ENCODE measurements around the gene CAMTA1. TPM values are rescaled to one million over a fixed set of nuclear protein-coding genes. Genes with fewer than 3 reads are reported as not detected.

The CAMTA1 gene
- total RNA-seq, 1 donor from 2014 or later: 47.9 TPM

DNA sequence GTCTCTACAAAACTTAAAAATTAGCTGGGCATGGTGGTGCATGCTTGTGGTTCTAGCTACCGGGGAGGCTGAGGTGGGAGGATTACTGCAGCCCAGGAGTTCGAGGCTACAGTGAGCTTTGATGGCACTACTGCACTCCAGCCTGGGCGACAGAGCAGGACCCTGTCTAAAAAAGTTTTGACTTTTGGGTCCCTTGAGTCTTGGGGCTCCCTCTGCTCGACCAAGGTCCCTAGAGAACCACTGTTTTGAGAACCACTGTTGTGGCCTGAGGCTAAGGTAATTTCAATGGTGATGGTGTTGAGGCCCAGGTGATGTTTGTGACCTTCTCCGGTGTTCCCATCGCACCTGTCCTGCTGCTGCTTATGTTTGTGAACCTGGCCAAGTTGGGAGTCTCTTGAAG lies 3.1 kb upstream of the CAMTA1 start:
- DNase-seq: no peak
- Histone ChIP-seq H3K4me1 (peaks cover 23% of the 10 kb centered on the region), H3K4me3 (no peak overlapping the region), H3K27ac (no peak overlapping the region), H3K36me3 (no peaks in the 10 kb centered on the region), H3K27me3 (ENCODE audit: low read depth) (no peaks in the 10 kb centered on the region), H3K9me3 (no peaks in the 10 kb centered on the region)
- TF ChIP-seq, protein P1, sequence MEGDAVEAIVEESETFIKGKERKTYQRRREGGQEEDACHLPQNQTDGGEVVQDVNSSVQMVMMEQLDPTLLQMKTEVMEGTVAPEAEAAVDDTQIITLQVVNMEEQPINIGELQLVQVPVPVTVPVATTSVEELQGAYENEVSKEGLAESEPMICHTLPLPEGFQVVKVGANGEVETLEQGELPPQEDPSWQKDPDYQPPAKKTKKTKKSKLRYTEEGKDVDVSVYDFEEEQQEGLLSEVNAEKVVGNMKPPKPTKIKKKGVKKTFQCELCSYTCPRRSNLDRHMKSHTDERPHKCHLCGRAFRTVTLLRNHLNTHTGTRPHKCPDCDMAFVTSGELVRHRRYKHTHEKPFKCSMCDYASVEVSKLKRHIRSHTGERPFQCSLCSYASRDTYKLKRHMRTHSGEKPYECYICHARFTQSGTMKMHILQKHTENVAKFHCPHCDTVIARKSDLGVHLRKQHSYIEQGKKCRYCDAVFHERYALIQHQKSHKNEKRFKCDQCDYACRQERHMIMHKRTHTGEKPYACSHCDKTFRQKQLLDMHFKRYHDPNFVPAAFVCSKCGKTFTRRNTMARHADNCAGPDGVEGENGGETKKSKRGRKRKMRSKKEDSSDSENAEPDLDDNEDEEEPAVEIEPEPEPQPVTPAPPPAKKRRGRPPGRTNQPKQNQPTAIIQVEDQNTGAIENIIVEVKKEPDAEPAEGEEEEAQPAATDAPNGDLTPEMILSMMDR (IDR thresholded peaks at IDR 0.05): no peak
- ATAC-seq: no peak
- intact Hi-C loops (cut with DNase I): no loop called here

DNA sequence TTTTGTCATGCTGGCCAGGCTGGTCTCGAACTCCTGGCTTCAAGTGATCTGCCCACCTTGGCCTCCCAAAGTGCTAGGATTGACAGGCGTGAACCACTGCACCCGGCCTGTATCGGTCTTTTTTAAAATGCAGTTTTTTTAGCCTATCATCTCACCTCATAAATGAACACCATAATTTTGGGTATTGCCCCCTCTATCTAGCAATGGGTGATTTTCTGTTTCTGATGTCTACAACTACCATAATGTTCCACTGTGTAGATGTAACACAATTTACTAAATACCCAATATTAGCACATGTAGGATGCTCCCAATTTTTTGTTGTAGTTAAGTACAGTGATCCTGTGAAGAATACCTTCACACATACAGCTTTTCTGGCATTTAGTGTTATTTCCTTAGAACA lies 2.0 kb upstream of the CAMTA1 start:
- H3K27ac ChIP-seq: peak overlapping the region; percentile 96
- H3K36me3 ChIP-seq: no peaks in the 10 kb centered on the region
- TF ChIP-seq, protein P1 (IDR thresholded peaks at IDR 0.05): no peak
- no peaks in the 10 kb centered on the region for H3K9me3 ChIP-seq
- H3K27me3 ChIP-seq (ENCODE audit: low read depth): no peaks in the 10 kb centered on the region
- peaks cover 31% of the 10 kb centered on the region for H3K4me1 ChIP-seq
- no peak for DNase-seq
- no peak for ATAC-seq
- peak overlapping the region; percentile 68 for H3K4me3 ChIP-seq
- intact Hi-C loops (cut with DNase I): no loop called here

DNA sequence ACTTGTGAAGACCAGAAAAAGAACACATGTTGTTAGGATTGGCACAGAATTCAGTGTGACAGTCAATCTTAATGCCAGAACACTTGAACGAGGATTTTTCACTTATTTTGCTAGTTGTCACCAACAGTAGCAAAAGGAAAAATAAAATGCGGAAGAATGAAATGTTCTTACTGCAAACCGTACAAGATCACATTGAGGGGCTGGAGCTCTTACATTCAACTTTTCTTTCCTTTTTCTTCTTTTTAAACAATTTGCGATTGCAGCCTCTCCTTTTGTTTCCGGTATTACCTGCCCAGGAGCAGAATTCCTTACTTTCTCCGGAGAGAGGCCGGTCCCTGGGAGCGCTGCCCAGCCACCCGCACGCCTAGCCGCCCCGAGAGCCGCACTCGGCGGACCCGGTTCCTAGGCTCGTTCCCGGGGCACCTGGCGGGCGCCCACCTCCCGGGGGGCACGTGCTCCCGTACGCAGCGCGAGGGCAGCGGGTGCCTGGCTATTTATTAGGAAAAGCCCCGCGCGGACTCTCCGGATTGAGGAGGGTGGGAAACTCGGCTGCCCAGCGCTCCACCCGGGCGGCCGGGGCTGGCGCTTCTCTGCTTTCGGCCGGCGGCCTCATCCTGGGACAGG lies 1.2 kb upstream of the CAMTA1 start:
- Histone ChIP-seq H3K27ac (peak overlapping the region; percentile 96), H3K4me1 (peaks cover 39% of the 10 kb centered on the region), H3K36me3 (no peaks in the 10 kb centered on the region), H3K9me3 (no peaks in the 10 kb centered on the region), H3K27me3 (ENCODE audit: low read depth) (no peaks in the 10 kb centered on the region), H3K4me3 (peak overlapping the region; percentile 68)
- ATAC-seq (peak in 1 of 2 donors; percentile 17), DNase-seq (no peak)
- intact Hi-C loops (cut with DNase I): no loop called here
- TF ChIP-seq, protein P1 (IDR thresholded peaks at IDR 0.05): no peak

DNA sequence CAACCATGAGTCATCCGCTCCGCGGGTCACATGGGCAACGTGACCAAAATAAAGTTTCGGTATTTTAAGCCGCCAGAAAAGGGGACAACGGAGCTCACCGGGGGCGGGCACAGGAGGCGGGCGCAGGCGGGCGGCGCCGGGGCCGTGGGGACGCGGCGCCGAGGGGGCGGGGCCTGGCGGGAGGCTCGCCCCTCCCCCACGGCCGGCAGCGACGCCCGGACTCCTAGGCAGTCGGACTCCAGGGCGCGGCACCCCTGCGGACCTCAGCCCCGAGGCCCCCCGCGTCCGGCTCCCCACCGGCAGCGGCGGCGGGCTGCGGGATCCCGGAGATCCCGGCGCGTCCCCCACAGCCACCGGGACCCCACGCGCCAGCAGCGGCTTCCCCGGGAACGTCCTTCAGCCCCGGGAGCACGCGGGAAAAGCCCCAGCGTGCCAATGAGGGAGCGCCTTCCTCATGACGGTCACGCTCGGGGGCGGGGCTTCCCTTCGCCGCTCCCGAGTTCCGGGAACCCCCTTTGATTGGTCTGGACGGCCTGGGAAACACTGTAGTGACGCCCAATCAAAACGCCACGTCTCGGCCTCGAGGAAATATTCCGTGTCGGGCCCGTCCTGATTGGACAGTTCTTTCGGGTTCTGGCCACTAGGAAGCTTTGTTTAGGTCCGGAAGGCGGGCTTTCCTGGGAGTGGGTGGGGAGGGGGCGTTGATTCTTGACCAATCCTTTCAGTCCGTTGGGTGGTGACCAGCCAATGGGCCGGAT lies 515 bp upstream of the CAMTA1 start:
- Histone ChIP-seq H3K27me3 (ENCODE audit: low read depth) (no peaks in the 10 kb centered on the region), H3K27ac (peak overlapping the region; percentile 96), H3K4me3 (peak overlapping the region; percentile 68), H3K9me3 (no peaks in the 10 kb centered on the region), H3K36me3 (no peaks in the 10 kb centered on the region), H3K4me1 (peaks cover 44% of the 10 kb centered on the region)
- DNase-seq: peak; percentile 99
- TF ChIP-seq, protein P1 (IDR thresholded peaks at IDR 0.05): no peak
- peak; percentile 95 to 98 for ATAC-seq
- intact Hi-C loops (cut with DNase I): no loop called here

DNA sequence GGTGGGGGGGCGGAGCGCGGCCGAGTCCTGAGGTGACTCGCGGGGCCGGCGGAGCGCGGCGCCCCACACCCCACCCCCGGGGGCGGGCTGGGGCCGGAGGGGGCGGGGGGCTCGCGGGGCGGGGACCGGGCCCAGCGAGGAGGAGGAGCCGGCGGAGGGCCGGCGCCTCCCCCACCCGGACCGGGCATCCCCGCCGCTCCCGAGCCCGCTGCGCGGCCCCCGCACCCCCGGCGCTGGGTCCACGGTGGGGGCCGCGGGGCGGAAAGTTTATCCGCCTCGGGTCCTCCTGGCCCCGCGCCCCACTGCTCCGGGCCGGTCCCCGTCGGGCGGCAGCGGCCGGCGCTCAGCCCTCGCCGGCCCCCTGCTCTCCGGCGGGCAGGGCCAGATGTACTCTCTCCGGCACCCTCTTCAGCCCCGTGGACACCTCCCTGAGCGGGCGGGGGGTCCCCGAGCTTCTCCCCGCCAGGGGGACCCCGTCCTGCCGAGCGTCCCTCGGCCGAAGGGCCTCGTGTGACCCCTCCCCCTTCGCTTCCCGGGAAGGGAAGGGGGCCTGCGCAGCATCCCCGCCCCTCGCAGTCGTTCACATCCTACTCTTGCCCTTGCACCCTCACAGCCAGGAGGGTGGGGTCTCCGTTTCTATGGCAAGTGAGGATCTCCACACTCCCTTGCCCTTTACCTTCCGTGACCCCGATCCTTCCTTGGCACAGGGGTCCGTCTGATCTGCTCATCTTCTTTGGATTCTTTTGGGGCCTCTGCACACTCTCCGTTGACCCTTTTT lies 663 bp downstream of the CAMTA1 start:
- H3K27ac ChIP-seq: peak overlapping the region; percentile 68
- H3K36me3 ChIP-seq: no peaks in the 10 kb centered on the region
- no peaks in the 10 kb centered on the region for H3K27me3 ChIP-seq (ENCODE audit: low read depth)
- DNase-seq (peak; percentile 51), ATAC-seq (no peak)
- peak overlapping the region; percentile 80 for H3K4me3 ChIP-seq
- intact Hi-C loops (cut with DNase I): no loop called here
- TF ChIP-seq, protein P1 (IDR thresholded peaks at IDR 0.05): peak; percentile 14
- no peaks in the 10 kb centered on the region for H3K9me3 ChIP-seq
- peaks cover 44% of the 10 kb centered on the region for H3K4me1 ChIP-seq

Measured in lower lobe of right lung (tissue), 2 donors.